ENCODE measurements around the gene NKD2. TPM values are rescaled to one million over a fixed set of nuclear protein-coding genes. Genes with fewer than 3 reads are reported as not detected.
"Not testable (repeated sequence)": the region's sequence is repeated elsewhere in the genome, so short reads cannot be mapped to it uniquely, and the experiment has no call there.

The NKD2 gene
- total RNA-seq, 1 donor from 2014 or later = 20.6 TPM

DNA sequence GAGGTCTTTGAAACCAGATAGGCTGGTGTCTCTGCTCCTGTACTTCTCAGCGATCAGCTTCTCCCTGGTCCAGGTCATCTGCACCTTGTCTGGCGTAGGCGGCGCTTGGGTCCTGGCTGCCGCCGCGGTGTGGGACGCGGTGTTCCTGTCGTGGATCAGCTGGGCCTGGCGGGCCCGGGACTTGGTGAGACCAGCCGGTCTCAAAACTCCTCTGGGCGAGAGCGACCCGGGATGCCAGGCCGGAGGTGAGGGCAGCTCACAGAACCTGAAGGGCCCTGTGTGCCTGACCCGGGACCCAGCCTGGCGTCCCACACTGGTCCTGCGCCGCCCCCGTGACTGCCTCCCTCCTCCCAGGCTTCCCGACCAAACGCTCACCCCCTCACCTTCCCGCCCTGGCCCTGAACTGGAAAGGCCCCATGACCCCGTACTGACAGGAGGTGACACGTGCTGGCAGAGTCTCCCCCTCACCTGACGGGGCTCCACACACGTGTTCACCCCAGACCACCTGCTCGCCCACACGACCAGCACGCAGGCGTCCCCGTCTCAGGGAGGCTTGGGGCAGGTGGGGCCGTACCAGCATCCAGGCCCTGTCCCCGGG lies 49.0 kb downstream of the NKD2 start:
- Mint-ChIP-seq H3K9me3 (no peaks in the 10 kb centered on the region), H3K4me1 (peaks cover 15% of the 10 kb centered on the region), H3K36me3 (ENCODE audit: low read depth) (peaks cover 2% of the 10 kb centered on the region), H3K4me3 (no peak overlapping the region), H3K27ac (ENCODE audit: unreplicated experiment) (no peak overlapping the region), H3K27me3 (ENCODE audit: low read depth) (no peaks in the 10 kb centered on the region)
- TF ChIP-seq, protein P1, sequence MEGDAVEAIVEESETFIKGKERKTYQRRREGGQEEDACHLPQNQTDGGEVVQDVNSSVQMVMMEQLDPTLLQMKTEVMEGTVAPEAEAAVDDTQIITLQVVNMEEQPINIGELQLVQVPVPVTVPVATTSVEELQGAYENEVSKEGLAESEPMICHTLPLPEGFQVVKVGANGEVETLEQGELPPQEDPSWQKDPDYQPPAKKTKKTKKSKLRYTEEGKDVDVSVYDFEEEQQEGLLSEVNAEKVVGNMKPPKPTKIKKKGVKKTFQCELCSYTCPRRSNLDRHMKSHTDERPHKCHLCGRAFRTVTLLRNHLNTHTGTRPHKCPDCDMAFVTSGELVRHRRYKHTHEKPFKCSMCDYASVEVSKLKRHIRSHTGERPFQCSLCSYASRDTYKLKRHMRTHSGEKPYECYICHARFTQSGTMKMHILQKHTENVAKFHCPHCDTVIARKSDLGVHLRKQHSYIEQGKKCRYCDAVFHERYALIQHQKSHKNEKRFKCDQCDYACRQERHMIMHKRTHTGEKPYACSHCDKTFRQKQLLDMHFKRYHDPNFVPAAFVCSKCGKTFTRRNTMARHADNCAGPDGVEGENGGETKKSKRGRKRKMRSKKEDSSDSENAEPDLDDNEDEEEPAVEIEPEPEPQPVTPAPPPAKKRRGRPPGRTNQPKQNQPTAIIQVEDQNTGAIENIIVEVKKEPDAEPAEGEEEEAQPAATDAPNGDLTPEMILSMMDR (conservative IDR thresholded peaks at IDR 0.05) = no peak
- no peak for DNase-seq (ENCODE audit: low read depth, low spot score)

DNA sequence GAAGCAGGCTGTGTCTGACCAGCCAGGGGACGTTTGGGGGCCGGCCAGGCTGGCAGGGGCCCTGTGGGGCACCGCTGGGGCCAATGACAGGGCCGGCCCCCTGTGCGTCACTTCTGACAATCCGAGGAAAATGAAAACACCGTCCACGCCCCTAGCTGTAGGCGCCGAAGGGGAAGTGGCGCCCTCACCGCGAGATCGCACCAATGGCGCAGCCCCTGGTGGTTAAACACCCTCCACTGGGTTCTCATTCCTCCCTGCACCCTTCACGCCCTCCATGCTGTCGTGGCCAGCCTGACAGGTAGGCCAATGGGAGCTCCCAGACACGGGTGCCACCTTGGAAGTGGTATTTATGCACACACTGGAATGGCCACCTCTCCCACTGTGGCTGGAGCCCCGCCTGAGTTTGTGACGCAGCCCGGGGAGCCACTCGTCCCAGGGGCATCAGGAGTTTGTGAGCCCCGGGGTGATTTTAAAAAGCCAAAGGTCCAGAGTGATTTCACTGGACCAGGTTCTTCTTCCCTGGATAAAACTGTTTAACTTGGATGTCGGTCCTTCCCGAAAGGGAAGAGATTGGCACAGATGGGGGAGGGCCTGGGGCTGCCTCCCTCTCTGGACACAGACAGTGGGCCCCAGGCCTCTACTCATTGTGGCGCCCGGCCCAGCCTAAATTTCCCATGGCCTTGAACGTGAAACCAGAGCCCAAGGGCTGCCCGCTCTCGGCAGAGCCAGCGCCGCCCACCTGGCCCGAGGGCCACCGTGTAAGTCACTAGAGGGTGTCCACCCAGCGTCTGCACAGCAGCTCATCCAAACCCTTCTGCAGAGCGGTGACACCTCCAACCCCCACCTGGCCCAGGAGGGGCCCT lies 49.7 kb downstream of the NKD2 start:
- TF ChIP-seq, protein P1 (conservative IDR thresholded peaks at IDR 0.05) = no peak
- no peak for DNase-seq (ENCODE audit: low read depth, low spot score)
- H3K4me1 Mint-ChIP-seq = peaks cover 15% of the 10 kb centered on the region
- no peaks in the 10 kb centered on the region for H3K27me3 Mint-ChIP-seq (ENCODE audit: low read depth)
- peaks cover 2% of the 10 kb centered on the region for H3K36me3 Mint-ChIP-seq (ENCODE audit: low read depth)
- no peaks in the 10 kb centered on the region for H3K9me3 Mint-ChIP-seq
- H3K4me3 Mint-ChIP-seq = no peak overlapping the region
- H3K27ac Mint-ChIP-seq (ENCODE audit: unreplicated experiment) = no peak overlapping the region

DNA sequence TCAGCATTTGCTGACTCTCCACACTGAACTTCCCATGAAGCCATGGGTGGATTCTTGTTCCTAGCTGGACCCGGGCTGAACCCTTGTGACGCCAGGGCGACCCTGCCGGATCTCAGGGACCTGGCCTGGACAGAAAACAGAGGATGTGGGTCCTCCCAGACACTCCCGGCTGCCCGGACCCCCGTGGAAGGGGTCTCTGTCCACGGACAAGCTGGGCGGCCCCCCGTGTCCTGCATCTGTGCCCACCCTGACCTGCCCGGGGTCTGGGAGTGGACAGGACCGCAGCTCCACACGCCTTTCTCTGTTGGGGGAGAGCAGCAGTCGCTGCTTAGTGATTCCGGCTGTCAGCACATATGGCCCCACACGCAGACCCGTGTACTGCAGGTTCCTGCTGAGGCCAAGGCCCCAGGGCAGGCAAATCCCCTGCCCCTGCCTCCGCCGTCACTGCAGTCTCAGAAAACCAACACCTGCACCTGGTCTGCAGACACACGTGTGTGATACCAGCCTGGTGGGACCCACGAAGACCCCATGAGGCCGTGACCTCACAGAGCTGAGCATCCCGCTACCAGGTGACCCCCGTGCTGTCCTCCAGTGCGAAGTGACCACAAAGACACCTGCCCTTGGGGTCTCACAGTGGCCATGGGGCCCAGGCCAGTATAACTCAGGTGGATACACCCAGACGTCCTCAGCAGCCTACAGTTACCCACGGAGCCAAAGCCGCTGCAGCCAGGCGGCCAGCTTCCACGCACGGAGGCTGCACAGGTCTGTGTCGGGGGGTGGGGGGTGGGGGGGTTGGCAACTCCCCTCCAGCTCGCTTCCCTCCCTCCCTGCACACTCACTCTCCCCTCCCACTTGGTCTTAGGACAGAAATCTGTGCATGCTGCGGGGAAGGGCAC lies 50.6 kb downstream of the NKD2 start:
- H3K27me3 Mint-ChIP-seq (ENCODE audit: low read depth) = no peaks in the 10 kb centered on the region
- TF ChIP-seq, protein P1 (conservative IDR thresholded peaks at IDR 0.05) = no peak
- H3K27ac Mint-ChIP-seq (ENCODE audit: unreplicated experiment) = no peak overlapping the region
- H3K36me3 Mint-ChIP-seq (ENCODE audit: low read depth) = peaks cover 2% of the 10 kb centered on the region
- no peak for DNase-seq (ENCODE audit: low read depth, low spot score)
- H3K9me3 Mint-ChIP-seq = no peaks in the 10 kb centered on the region
- H3K4me1 Mint-ChIP-seq = peaks cover 15% of the 10 kb centered on the region
- no peak overlapping the region for H3K4me3 Mint-ChIP-seq

DNA sequence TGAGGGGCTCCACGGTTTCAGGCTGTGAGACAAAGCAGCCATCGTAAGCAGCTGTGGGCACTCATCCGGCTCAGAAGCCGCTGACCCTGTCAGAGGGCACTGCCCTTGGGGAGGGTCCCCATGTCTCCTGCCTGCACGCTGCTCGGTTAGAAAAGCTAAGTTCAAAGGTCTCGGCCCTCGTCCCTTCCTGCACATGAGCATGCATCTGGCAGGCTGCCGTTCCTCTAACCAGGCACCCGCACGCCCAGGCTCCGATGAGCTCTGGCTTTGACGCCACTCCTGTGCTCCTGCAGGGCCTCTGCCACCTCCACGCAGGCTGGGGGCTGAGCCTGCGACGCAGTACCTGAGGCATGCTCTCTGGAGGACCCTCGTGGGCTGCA lies 51.3 kb downstream of the NKD2 start:
- Mint-ChIP-seq H3K4me1 (peaks cover 11% of the 10 kb centered on the region), H3K9me3 (no peaks in the 10 kb centered on the region), H3K27ac (ENCODE audit: unreplicated experiment) (no peak overlapping the region), H3K36me3 (ENCODE audit: low read depth) (peaks cover 1% of the 10 kb centered on the region), H3K4me3 (no peak overlapping the region), H3K27me3 (ENCODE audit: low read depth) (no peaks in the 10 kb centered on the region)
- TF ChIP-seq, protein P1 (conservative IDR thresholded peaks at IDR 0.05) = no peak
- peak; percentile 30 for DNase-seq (ENCODE audit: low read depth, low spot score)

DNA sequence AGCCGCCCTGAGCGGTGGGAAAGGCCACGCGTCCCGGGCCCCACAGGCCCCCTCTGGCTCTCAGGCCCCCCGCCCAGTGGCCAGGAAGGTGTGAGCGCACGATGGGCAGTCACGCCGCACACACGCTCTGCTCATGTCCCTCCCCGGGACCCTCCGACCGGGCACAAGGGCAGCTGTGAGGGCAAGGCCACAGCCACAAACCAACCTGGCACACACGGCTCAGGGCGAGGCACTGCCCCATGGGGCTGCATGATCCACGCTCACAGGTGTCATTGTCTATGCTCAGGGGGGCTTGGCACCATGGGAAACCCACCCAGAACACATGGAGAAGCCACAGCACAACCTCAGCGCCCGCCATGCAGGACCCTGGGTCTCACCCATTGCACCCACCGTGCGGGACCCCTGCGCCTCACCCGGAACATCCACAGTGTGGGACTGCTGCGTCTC lies 52.0 kb downstream of the NKD2 start:
- no peak overlapping the region for H3K27ac Mint-ChIP-seq (ENCODE audit: unreplicated experiment)
- DNase-seq (ENCODE audit: low read depth, low spot score) = no peak
- TF ChIP-seq, protein P1 (conservative IDR thresholded peaks at IDR 0.05) = no peak
- no peaks in the 10 kb centered on the region for H3K9me3 Mint-ChIP-seq
- no peak overlapping the region for H3K4me3 Mint-ChIP-seq
- H3K4me1 Mint-ChIP-seq = peaks cover 7% of the 10 kb centered on the region
- H3K36me3 Mint-ChIP-seq (ENCODE audit: low read depth) = no peaks in the 10 kb centered on the region
- H3K27me3 Mint-ChIP-seq (ENCODE audit: low read depth) = no peaks in the 10 kb centered on the region

DNA sequence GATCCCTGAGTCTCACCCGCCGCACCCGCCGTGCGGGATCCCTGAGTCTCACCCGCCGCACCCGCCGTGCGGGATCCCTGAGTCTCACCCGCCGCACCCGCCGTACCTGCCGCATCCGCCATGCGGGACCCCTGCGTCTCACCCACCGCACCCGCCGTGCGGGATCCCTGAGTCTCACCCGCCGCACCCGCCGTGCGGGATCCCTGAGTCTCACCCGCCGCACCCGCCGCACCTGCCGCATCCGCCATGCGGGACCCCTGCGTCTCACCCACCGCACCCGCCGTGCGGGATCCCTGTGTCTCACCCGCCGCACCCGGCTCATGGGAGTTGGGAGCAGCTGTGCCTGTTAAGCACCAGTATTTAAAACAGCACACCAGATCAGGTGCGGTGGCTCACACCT lies 52.7 kb downstream of the NKD2 start:
- not testable (repeated sequence) for H3K9me3 Mint-ChIP-seq; H3K4me3 Mint-ChIP-seq; DNase-seq (ENCODE audit: low read depth, low spot score); H3K27ac Mint-ChIP-seq (ENCODE audit: unreplicated experiment); H3K27me3 Mint-ChIP-seq (ENCODE audit: low read depth); H3K36me3 Mint-ChIP-seq (ENCODE audit: low read depth); H3K4me1 Mint-ChIP-seq
